ENCODE data around the gene SHQ1. TPM values are rescaled to one million over a fixed set of nuclear protein-coding genes. Genes with fewer than 3 reads are reported as not detected.
"Not testable (repeated sequence)": the region's sequence is repeated elsewhere in the genome, so short reads cannot be mapped to it uniquely, and the experiment has no call there.

Gene SHQ1
- total RNA-seq, 1 donor from 2014 or later: 48.5 TPM

DNA sequence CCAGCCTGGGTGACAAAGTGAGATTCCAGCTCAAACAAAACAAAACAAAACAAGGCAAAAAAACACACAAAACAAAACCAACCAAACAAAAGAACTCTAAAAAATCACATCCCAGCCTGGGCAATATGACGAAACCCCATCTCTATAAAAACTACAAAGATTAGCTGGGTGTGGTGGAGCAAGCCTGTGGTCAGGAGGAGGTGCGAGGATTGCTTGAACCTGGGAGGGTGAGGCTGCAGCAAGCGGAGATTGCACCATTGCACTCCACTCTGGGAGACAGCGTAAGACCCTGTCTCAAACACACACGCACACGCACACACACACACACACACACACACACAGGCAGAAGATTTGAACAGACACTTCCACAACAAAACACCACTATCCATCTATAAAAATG is 99.6 kb downstream of the SHQ1 start:
- Mint-ChIP-seq H3K4me3 (no peak overlapping the region), H3K36me3 (ENCODE audit: low read depth) (peaks cover 20% of the 10 kb centered on the region), H3K4me1 (ENCODE audit: low read depth) (peaks cover 26% of the 10 kb centered on the region), H3K27me3 (ENCODE audit: insufficient read depth) (no peaks in the 10 kb centered on the region), H3K27ac (no peak overlapping the region), H3K9me3 (no peaks in the 10 kb centered on the region)
- intact Hi-C loops (cut with micrococcal nuclease): no loop called here
- no peak for DNase-seq (ENCODE audit: low spot score)

DNA sequence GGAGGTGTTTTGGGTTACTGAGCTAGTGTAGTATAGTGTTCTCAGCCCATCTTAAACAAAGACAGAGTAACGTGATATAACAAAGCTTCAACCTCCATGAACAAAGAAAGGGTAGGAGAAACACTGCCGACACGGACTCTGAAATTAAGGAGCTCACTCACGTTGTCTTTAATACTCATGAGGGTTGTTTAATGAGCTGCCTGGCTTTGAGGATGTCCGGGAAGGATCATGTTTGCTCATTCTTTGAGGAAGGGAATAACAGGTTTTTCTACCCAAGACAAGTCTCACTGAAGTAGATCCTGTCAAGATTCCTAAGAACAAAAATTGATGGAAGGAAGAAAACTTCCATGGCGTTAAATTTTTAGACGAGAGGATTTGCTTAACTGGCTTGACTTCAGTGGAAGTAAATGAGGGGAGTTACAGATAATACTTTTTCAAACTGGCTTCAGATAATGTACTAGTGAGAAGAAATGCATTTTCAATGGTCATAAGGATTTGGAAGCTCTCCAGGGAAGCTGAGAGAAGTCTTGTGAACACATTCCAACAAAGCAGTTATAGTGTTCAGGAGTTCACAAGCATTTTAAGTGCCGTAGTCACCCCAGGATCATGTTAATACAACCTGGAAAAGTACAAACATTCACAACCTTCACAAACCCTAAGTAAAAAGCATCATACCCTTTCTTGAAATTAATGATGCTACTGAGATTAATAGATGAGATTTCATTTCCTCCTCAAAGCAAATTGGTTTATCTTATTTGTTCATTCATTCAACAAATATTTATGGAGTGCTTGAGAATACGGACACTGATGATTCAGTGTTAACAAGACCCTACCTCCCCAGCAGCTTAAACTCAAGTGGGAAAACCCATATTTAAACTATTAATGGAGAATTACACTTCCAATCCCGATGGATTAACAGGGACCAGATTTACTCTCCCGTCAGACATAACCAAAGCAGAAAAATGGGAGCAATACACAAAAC is 101.5 kb downstream of the SHQ1 start:
- Mint-ChIP-seq H3K27ac (no peak overlapping the region), H3K9me3 (no peaks in the 10 kb centered on the region), H3K4me1 (ENCODE audit: low read depth) (peaks cover 17% of the 10 kb centered on the region), H3K27me3 (ENCODE audit: insufficient read depth) (no peaks in the 10 kb centered on the region), H3K4me3 (no peak overlapping the region), H3K36me3 (ENCODE audit: low read depth) (peaks cover 15% of the 10 kb centered on the region)
- intact Hi-C loops (cut with micrococcal nuclease): no loop called here
- no peak for DNase-seq (ENCODE audit: low spot score)

DNA sequence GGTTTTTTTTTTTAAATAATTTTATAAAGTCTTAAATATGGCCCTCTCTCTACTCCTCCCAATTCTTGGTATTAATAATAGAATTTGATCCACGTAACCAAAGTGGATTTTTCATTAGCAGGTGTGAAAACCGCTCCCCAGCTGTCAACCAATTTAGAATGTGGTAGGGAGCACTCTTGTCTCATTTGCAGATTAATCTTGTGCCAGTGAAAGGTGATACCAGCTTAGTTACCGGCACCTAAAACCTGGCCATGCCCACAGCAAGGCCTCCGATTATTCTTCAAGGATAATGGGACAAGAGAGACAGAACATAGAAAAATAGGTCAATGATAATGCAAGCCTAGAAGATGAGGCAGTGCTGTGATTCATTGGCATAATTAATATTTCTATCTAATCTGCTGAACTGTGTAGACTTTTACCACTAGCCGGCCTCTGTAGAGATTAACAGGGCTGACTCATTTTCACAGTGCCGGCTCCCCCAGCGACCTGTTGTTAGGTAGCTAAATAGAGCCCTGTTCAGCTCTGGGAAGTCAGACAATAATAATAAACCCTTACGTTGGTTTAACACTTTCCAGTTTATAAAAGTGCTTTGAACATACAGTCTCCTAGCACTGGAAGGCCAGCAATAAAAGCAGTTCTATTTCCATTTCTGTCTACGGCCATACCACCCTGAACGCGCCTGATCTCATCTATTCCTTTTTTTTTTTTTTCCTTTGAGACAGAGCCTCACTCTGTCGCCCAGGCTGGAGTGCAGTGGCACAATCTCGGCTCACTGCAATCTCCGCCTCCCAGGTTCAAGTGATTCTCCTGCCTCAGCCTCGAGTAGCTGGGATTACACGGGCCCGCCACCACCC is 102.9 kb downstream of the SHQ1 start:
- Mint-ChIP-seq H3K4me3 (no peak overlapping the region), H3K4me1 (ENCODE audit: low read depth) (peaks cover 17% of the 10 kb centered on the region), H3K27me3 (ENCODE audit: insufficient read depth) (no peaks in the 10 kb centered on the region), H3K9me3 (no peaks in the 10 kb centered on the region), H3K36me3 (ENCODE audit: low read depth) (peaks cover 15% of the 10 kb centered on the region), H3K27ac (no peak overlapping the region)
- DNase-seq (ENCODE audit: low spot score): no peak
- intact Hi-C loops (cut with micrococcal nuclease): no loop called here

DNA sequence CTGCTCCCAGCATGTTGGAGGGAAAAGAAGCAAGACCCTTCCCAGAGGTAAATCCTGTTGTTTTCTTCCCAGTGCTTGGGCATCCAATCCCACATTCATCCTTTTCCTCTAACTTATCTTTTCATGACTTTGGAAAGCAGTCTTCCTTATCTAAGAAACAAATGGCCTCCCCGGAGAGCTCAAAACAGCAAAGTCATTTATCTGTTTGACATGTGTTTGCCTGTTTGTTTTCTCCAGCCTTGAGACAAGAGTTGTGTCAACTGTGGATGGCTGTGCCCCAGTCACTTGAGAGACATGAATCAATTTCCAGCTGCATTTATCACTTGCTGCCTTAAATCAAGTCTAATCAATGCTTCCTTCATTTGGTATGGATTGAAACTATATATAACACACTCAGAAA is 103.9 kb downstream of the SHQ1 start:
- Mint-ChIP-seq H3K4me1 (ENCODE audit: low read depth) (peaks cover 17% of the 10 kb centered on the region), H3K4me3 (no peak overlapping the region), H3K27me3 (ENCODE audit: insufficient read depth) (no peaks in the 10 kb centered on the region), H3K36me3 (ENCODE audit: low read depth) (peaks cover 9% of the 10 kb centered on the region), H3K27ac (no peak overlapping the region), H3K9me3 (no peaks in the 10 kb centered on the region)
- intact Hi-C loops (cut with micrococcal nuclease): no loop called here
- no peak for DNase-seq (ENCODE audit: low spot score)

DNA sequence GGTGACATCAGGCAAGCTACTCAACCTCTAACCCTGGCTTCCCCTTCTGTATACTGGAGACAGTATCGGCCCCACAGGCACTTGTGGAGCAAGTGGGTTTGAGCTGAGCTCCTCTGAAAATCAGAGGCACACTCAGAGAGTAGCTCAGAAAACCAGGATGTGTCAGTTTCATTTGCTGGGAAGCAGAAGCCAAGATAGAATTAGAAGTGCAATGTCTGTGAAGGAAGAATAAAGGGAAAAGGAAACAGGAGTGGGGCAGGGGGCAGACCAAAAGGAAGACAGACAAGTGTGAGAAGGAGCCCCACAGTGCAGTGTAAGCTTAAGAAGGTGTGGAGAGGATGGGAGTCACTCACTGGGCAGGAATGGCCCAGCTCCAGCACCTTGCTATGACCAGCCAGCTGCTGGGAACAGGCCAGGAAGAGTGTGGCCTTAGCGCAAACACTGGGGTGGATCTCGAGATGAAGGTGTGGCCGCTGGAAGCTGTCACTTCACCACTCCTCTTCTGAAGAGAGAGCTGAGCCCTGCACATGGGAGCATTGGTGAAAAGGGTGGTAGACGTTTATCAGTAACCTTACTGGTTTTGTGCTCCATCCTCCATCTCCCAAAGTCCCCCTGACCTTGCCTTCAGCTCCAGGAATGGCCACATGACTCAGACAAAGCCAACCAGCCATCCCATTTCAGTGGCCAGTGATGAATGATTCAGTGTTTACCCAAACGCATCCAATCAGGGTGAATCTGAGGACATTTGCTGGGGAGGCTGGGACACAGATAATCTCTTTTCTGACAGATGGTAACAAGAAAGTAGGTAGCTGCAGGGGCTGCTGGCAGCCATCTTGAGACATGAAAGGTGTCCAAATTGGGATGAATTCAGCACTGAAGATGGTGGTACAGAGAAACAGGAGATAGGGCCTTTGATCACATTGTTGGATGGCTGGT is 108.4 kb downstream of the SHQ1 start:
- DNase-seq (ENCODE audit: low spot score): no peak
- Mint-ChIP-seq H3K36me3 (ENCODE audit: low read depth) (no peaks in the 10 kb centered on the region), H3K4me3 (peak overlapping the region; percentile 81), H3K27me3 (ENCODE audit: insufficient read depth) (no peaks in the 10 kb centered on the region), H3K9me3 (peaks cover 4% of the 10 kb centered on the region), H3K27ac (no peak overlapping the region), H3K4me1 (ENCODE audit: low read depth) (peaks cover 19% of the 10 kb centered on the region)
- intact Hi-C loops (cut with micrococcal nuclease): loop anchor here (5.0 kb wide), 1 partner anchor 1017 kb away; no protein-coding TSS in a partner anchor

DNA sequence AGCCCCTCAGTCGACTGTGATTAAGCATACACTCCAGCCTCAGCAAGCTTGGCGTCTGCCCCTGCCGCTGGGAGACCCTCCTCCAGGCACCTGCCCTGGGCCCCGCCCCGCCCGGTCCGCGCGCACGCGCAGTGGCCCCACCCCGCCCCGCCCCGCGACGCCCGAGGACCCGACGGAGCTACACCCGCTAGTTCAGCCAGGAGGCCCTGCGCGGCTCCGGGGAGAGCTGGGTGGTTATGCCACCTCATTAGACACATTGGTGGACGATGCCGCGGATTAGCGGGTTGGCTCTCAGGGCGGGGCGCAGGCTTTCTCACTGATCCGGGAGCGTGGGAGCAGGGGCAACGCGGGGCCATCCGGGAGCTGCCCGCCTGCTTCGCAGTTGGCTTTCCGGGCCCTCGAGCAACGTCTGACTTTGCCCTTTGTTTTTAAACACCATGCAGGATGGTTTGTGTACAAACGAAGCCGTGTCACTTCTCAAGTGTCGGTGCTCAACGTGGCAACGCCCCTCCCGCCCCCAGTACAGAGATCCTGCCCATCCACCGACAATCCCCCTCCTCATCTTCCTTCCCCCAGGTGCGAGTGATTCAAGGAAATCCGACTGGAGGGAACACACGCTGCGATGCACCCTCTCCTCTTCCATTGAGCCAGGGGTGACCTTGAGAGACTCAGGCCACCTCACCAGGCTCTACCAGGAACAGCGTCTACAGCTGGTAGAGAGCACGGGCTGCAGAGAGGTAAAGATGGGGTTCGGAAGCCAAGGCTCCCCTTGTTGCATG is 109.3 kb downstream of the SHQ1 start:
- Mint-ChIP-seq H3K27me3 (ENCODE audit: insufficient read depth) (no peaks in the 10 kb centered on the region), H3K4me3 (peak overlapping the region; percentile 81), H3K4me1 (ENCODE audit: low read depth) (peaks cover 19% of the 10 kb centered on the region), H3K9me3 (peaks cover 9% of the 10 kb centered on the region), H3K27ac (peak overlapping the region; percentile 64), H3K36me3 (ENCODE audit: low read depth) (no peaks in the 10 kb centered on the region)
- peak; percentile 61 for DNase-seq (ENCODE audit: low spot score)
- intact Hi-C loops (cut with micrococcal nuclease): loop anchor here (1.0 to 5.0 kb wide), 2 partner anchors 18 to 1017 kb away; no protein-coding TSS in a partner anchor

DNA sequence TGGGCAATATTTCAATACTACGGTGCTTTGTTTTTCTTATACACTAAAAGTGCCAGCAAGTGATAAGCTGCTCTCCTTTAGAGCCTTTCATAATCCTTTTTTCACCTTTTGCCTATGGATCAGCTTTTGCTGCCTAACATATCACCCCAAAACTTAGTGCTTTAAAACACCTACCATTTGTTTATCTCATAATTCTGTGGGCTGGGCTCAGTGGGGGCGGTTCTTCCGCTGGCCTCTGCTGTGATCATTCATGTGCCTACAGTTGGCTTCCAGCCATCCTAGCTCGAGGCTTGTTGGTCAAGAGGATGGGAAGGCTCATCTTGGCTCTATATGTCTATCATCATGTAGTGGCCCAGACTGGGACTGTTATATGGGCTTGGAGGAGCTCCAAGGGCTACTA is 113.2 kb downstream of the SHQ1 start:
- Mint-ChIP-seq H3K4me1 (ENCODE audit: low read depth) (peaks cover 19% of the 10 kb centered on the region), H3K9me3 (peaks cover 25% of the 10 kb centered on the region)
- H3K27me3 Mint-ChIP-seq (ENCODE audit: insufficient read depth); H3K36me3 Mint-ChIP-seq (ENCODE audit: low read depth); H3K4me3 Mint-ChIP-seq; DNase-seq (ENCODE audit: low spot score); H3K27ac Mint-ChIP-seq: not testable (repeated sequence)
- intact Hi-C loops (cut with micrococcal nuclease): loop anchor here (5.0 kb wide), 1 partner anchor 1013 kb away; no protein-coding TSS in a partner anchor

DNA sequence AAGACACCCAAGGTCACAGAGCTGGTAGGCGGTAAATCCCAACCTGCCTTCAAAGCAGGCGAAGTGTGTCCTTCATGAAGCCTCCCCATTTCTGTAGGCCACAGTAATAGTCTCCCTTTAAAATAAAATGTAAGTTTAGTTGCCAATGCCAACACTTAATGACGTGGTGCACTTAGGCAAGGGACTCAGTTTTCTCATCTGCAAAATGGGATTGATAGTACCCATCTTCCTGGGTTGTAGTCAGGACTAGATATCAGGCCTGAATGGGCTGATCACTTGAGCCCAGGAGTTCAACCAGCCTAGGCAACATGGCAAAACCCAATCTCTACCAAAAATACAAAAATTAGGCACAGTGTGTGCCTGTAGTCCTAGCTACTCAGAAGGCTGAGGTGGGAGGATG is 114.6 kb downstream of the SHQ1 start:
- Mint-ChIP-seq H3K9me3 (peaks cover 25% of the 10 kb centered on the region), H3K4me3 (no peak overlapping the region), H3K36me3 (ENCODE audit: low read depth) (peaks cover 1% of the 10 kb centered on the region), H3K4me1 (ENCODE audit: low read depth) (peaks cover 10% of the 10 kb centered on the region), H3K27ac (no peak overlapping the region), H3K27me3 (ENCODE audit: insufficient read depth) (no peaks in the 10 kb centered on the region)
- intact Hi-C loops (cut with micrococcal nuclease): no loop called here
- no peak for DNase-seq (ENCODE audit: low spot score)

DNA sequence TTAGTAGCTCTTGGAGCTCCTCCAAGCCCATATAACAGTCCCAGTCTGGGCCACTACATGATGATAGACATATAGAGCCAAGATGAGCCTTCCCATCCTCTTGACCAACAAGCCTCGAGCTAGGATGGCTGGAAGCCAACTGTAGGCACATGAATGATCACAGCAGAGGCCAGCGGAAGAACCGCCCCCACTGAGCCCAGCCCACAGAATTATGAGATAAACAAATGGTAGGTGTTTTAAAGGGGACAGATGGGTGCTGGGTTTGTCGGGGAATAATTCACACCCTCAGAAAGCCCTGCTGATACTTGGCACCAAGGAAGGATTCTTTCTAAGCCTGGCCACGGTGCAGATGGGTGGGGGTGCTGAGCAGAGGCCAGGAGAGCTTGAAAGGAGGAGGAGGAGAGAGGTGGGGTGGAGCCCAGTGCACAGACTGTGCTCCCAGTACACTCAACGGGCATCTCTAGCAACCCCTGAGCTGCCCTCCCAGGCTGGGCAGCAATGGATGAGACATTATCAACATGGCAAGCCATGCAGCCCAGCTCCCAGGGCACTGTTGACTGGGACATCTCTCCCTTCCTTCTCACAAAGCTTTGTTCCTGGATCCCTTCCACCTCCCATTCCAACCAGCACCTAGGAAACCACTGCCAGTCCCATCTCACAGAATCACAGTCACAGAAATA is 115.4 kb downstream of the SHQ1 start:
- peaks cover 25% of the 10 kb centered on the region for H3K9me3 Mint-ChIP-seq
- H3K27ac Mint-ChIP-seq; H3K4me3 Mint-ChIP-seq; H3K4me1 Mint-ChIP-seq (ENCODE audit: low read depth); H3K27me3 Mint-ChIP-seq (ENCODE audit: insufficient read depth); DNase-seq (ENCODE audit: low spot score); intact Hi-C loops (cut with micrococcal nuclease); H3K36me3 Mint-ChIP-seq (ENCODE audit: low read depth): not testable (repeated sequence)

DNA sequence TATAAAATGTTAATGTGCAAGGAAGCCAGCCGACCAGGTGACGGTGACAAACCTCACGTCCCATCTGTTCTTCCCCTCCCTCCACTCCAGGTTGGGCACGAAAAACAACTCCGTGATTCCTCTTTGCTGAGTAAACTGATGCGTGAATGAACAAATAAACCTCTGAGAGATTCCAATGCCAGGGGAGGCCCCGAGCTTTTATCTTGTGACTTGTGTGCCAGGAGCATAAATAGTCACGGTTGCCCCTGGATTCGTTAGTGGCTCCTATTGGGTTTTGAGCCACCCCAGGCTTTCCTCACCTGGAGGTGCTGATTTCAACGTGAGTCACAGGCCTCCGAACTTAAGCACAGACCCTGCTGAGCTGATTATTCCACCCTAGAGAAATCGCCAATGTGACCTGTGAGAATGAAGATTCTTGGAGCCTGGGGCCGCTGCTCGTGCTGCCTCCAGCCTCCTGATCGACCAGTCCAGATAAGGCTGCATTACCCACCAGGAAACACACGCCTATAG is 119.2 kb downstream of the SHQ1 start:
- no peak overlapping the region for H3K27ac Mint-ChIP-seq
- H3K9me3 Mint-ChIP-seq: peaks cover 17% of the 10 kb centered on the region
- intact Hi-C loops (cut with micrococcal nuclease): no loop called here
- DNase-seq (ENCODE audit: low spot score): no peak
- H3K4me3 Mint-ChIP-seq: no peak overlapping the region
- peaks cover 1% of the 10 kb centered on the region for H3K36me3 Mint-ChIP-seq (ENCODE audit: low read depth)
- H3K27me3 Mint-ChIP-seq (ENCODE audit: insufficient read depth): no peaks in the 10 kb centered on the region
- peaks cover 9% of the 10 kb centered on the region for H3K4me1 Mint-ChIP-seq (ENCODE audit: low read depth)

DNA sequence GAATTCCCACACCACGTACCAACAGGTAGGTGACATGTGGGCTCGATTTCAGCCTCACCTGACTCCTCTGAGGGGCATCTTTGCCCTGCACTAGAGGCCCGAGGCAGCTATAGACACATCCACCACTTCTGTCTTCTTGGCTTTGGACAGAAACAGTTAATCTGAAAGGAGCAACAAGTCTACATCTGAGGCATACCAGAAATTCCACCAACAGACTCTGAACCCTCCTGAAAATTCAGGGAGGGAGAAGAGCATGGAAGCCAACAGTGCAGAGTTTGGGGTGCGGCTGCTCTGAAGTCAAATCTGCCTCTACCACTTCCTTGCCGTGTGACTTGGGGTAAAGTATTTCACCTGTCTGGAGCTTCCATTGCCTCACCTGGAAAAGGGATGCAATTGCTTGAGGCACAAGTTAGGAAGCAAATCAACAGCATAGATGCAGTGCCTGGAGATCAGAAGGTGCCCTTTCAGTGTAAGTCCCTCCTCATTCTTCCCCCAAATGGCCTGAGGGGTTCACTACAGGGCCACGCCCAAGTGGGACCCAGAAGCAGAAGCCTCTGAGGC is 119.8 kb downstream of the SHQ1 start:
- no peak for DNase-seq (ENCODE audit: low spot score)
- no peak overlapping the region for H3K27ac Mint-ChIP-seq
- H3K4me1 Mint-ChIP-seq (ENCODE audit: low read depth): peaks cover 13% of the 10 kb centered on the region
- H3K27me3 Mint-ChIP-seq (ENCODE audit: insufficient read depth): no peaks in the 10 kb centered on the region
- intact Hi-C loops (cut with micrococcal nuclease): no loop called here
- H3K9me3 Mint-ChIP-seq: peaks cover 12% of the 10 kb centered on the region
- peaks cover 1% of the 10 kb centered on the region for H3K36me3 Mint-ChIP-seq (ENCODE audit: low read depth)
- H3K4me3 Mint-ChIP-seq: no peak overlapping the region
